ENCODE results near the gene VTI1A. TPM values are rescaled to one million over a fixed set of nuclear protein-coding genes. Genes with fewer than 3 reads are reported as not detected.

Gene VTI1A
- total RNA-seq, 1 experiment from 2014 or later, result 22.0 TPM

- peaks cover 2% of the 10 kb centered on the region for H3K27me3 Mint-ChIP-seq (ENCODE audit: low read depth)
- no peak overlapping the region for H3K4ac ChIP-seq (ENCODE audit: low read depth, low read length)
- no peak for TF ChIP-seq CTCF (conservative IDR thresholded peaks at IDR 0.05)
- no peak overlapping the region for H2AFZ ChIP-seq (ENCODE audit: low read length)
- H3K9me3 ChIP-seq (ENCODE audit: control insufficient read depth, low read depth, low read length), result no peaks in the 10 kb centered on the region
- no peak overlapping the region for H3T11ph ChIP-seq (ENCODE audit: low read length)
- H3K4me3 Mint-ChIP-seq, result no peak overlapping the region
- H3K4me2 ChIP-seq (ENCODE audit: insufficient read depth, insufficient read length, low read length), result no peak overlapping the region
- H3K14ac ChIP-seq (ENCODE audit: insufficient read depth, low read length), result no peak overlapping the region
- H3K56ac ChIP-seq (ENCODE audit: insufficient read length, low read depth, low read length), result no peak overlapping the region
- H2BK5ac ChIP-seq (ENCODE audit: insufficient read length, low read length), result no peak overlapping the region
- no peaks in the 10 kb centered on the region for H4K20me1 ChIP-seq (ENCODE audit: control insufficient read depth, insufficient read depth, insufficient read length)
- H2AK5ac ChIP-seq (ENCODE audit: insufficient read length, low read length), result no peak overlapping the region
- no peak for DNase-seq
- H3K27ac ChIP-seq (ENCODE audit: insufficient read length, low read depth, low read length), result no peak overlapping the region
- H3K79me1 ChIP-seq (ENCODE audit: insufficient read depth, low read depth, low read length, poor library complexity, severe bottlenecking), result no peaks in the 10 kb centered on the region
- no peak overlapping the region for H2BK12ac ChIP-seq (ENCODE audit: insufficient read length, low read depth, low read length)
- peak overlapping the region in 1 of 3 experiments; percentile 2; a peak in 2 of 7 replicates for H3K27ac Mint-ChIP-seq
- peaks cover 7% of the 10 kb centered on the region; the same call in 1 of the 2 replicates for H3K4me1 ChIP-seq (ENCODE audit: insufficient read depth, low read length)
- no peaks in the 10 kb centered on the region for H3K27me3 ChIP-seq (ENCODE audit: insufficient read depth, low read length)
- H3K18ac ChIP-seq (ENCODE audit: insufficient read length, low read depth, low read length), result no peak overlapping the region
- H3K9me3 Mint-ChIP-seq, result no peaks in the 10 kb centered on the region
- H4K5ac ChIP-seq (ENCODE audit: insufficient read length, low read depth, low read length), result no peak overlapping the region
- no peak overlapping the region for H4K91ac ChIP-seq (ENCODE audit: insufficient read length, low read depth, low read length)
- WGBS (ENCODE audit: extremely low coverage, insufficient read length, low lambda C conversion rate), result no CpG with 5 or more reads among the region's 8 CpGs
- H2BK120ac ChIP-seq (ENCODE audit: low read depth, low read length, poor library complexity, severe bottlenecking), result no peak overlapping the region
- H2BK20ac ChIP-seq (ENCODE audit: low read depth, low read length, poor library complexity, severe bottlenecking), result no peak overlapping the region
- H3K9ac ChIP-seq (ENCODE audit: extremely low read depth, insufficient read length, low read length), result no peak overlapping the region
- H4K8ac ChIP-seq (replicated peaks; ENCODE audit: insufficient read length, low read depth, low read length), result no peak overlapping the region
- H3K23me2 ChIP-seq (ENCODE audit: insufficient read length, low read depth, low read length, poor library complexity, severe bottlenecking), result no peaks in the 10 kb centered on the region
- H3K4me1 Mint-ChIP-seq, result peaks cover 55 to 58% of the 10 kb centered on the region in 2 experiments
- no peak overlapping the region for H3K23ac ChIP-seq (ENCODE audit: insufficient read length, low read depth, low read length)
- H2BK15ac ChIP-seq (ENCODE audit: low read depth, low read length), result no peak overlapping the region
- no peaks in the 10 kb centered on the region for H3K36me3 Mint-ChIP-seq (ENCODE audit: insufficient read depth in 1 of 3, low read depth in 3 of 3)
- no peaks in the 10 kb centered on the region for H3K79me2 ChIP-seq (ENCODE audit: insufficient read depth, low read length)
These were observed 352.9 kb downstream of the VTI1A start for GRCh38 chr10:112799726-112800510.

All from H9 (cell line).